Loucy (cell line): ENCODE data around the gene MRPS26.

Experiments used
- CTCF ChIP-seq: fragments of 200-600 bp; sonication (generic); conservative IDR thresholded peaks from 2 replicates; pipeline ENCODE4 v1.5.1; 2014; ENCODE audit warnings: mild to moderate bottlenecking, antibody characterized with exemption, low read length
- EZH2phosphoT487 ChIP-seq: fragments of 200-600 bp; IDR thresholded peaks from 2 replicates; pipeline ENCODE4 v1.6.1; 2018; ENCODE audit warnings: antibody characterized with exemption, mild to moderate bottlenecking, moderate library complexity, borderline replicate concordance

- TF ChIP-seq CTCF (no peak), EZH2phosphoT487 (no peak)
Measured at GRCh38 chr20:3003416-3003815, 42.4 kb upstream of the MRPS26 start.
